Mesothelial cell of epicardium (in vitro differentiated cells): Measurements from ENCODE around the gene DACH1. TPM values are rescaled to one million over a fixed set of nuclear protein-coding genes. Genes with fewer than 3 reads are reported as not detected.
A peak's percentile ranks its signal among the peaks of the same experiment; 100 is the strongest.

Source experiments
- DNase-seq, 2 experiments: peaks; one replicate each; pipeline ENCODE4 v3.0.0; 2021; ENCODE audit warnings: low spot score in 2 of 2; ENCODE audit not compliant: unreplicated experiment in 2 of 2
- H3K27ac Mint-ChIP-seq: 2 replicates; pipeline ENCODE4 v1.8.0; 2021; ENCODE audit warnings: mixed read lengths
- H3K27me3 Mint-ChIP-seq: 2 replicates; pipeline ENCODE4 v1.8.0; 2021; ENCODE audit warnings: low read depth, mixed read lengths
- H3K36me3 Mint-ChIP-seq: 2 replicates; pipeline ENCODE4 v1.8.0; 2021; ENCODE audit warnings: mixed read lengths
- H3K4me1 Mint-ChIP-seq: 2 replicates; pipeline ENCODE4 v1.8.0; 2021; ENCODE audit warnings: mixed read lengths
- H3K4me3 Mint-ChIP-seq: 2 replicates; pipeline ENCODE4 v1.8.0; 2021; ENCODE audit warnings: mild to moderate bottlenecking, moderate library complexity, mixed read lengths
- H3K9me3 Mint-ChIP-seq: 2 replicates; pipeline ENCODE4 v1.8.0; 2021; ENCODE audit warnings: mixed read lengths
- CTCF ChIP-seq: fragments of 200-600 bp; sonication (generic); IDR thresholded peaks from one replicate; pipeline ENCODE4 v1.5.0; 2021; ENCODE audit warnings: antibody characterized with exemption; ENCODE audit not compliant: unreplicated experiment
- total RNA-seq: library from RNA; stranded (reverse); gene quantifications from 3 replicates; pipeline ENCODE4 v1.2.1, GENCODE V29; 2021

The DACH1 gene
- total RNA-seq, 1 donor from 2014 or later: 69.0 TPM

DNA sequence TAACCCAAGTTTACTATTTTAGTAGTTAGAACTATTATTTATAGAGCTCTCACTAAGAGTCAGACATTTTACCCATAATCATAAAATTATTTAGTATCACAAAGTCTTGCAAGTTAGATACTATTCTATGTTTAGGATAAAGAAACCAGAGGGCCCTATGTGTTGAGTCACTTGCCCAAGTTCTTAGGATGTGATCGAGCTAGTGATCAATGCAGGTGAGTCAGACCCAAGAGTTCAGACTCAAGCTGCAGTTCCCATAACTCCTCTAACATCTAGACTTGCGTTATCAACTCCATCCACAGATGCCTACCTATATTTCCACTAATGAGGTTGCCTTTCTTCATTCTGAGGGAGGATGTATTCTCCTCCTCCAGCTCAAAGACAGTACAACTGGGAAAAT lies 53.8 kb downstream of the DACH1 start:
- no peak for DNase-seq
- Mint-ChIP-seq H3K9me3 (no peaks in the 10 kb centered on the region), H3K27me3 (no peaks in the 10 kb centered on the region), H3K27ac (no peak overlapping the region), H3K4me3 (no peak overlapping the region), H3K36me3 (peaks cover 12% of the 10 kb centered on the region), H3K4me1 (peaks cover 21% of the 10 kb centered on the region)
- no peak for TF ChIP-seq CTCF

- TF ChIP-seq CTCF: no peak
- Mint-ChIP-seq H3K27me3 (no peaks in the 10 kb centered on the region), H3K4me3 (no peak overlapping the region), H3K9me3 (no peaks in the 10 kb centered on the region), H3K36me3 (peaks cover 2% of the 10 kb centered on the region), H3K4me1 (peaks cover 21% of the 10 kb centered on the region), H3K27ac (no peak overlapping the region)
- DNase-seq: no peak
Measured at GRCh38 chr13:71811344-71811743, 55.7 kb downstream of the DACH1 start.

- H3K4me1 Mint-ChIP-seq: peaks cover 14% of the 10 kb centered on the region
- TF ChIP-seq CTCF: no peak
- H3K27ac Mint-ChIP-seq: no peak overlapping the region
- no peak overlapping the region for H3K4me3 Mint-ChIP-seq
- no peak for DNase-seq
- no peaks in the 10 kb centered on the region for H3K27me3 Mint-ChIP-seq
- H3K9me3 Mint-ChIP-seq: no peaks in the 10 kb centered on the region
- no peaks in the 10 kb centered on the region for H3K36me3 Mint-ChIP-seq
Measured at GRCh38 chr13:71808708-71809107, 58.3 kb downstream of the DACH1 start.

- H3K4me1 Mint-ChIP-seq: peaks cover 16% of the 10 kb centered on the region
- H3K27me3 Mint-ChIP-seq: no peaks in the 10 kb centered on the region
- H3K36me3 Mint-ChIP-seq: no peaks in the 10 kb centered on the region
- no peaks in the 10 kb centered on the region for H3K9me3 Mint-ChIP-seq
- DNase-seq: no peak
- no peak for TF ChIP-seq CTCF
- no peak overlapping the region for H3K27ac Mint-ChIP-seq
- no peak overlapping the region for H3K4me3 Mint-ChIP-seq
Measured at GRCh38 chr13:71806886-71807285, 60.1 kb downstream of the DACH1 start.

GRCh38 chr13:71803066-71803465 lies 63.9 kb downstream of the DACH1 start:
- H3K36me3 Mint-ChIP-seq: no peaks in the 10 kb centered on the region
- no peak for TF ChIP-seq CTCF
- no peak for DNase-seq
- H3K9me3 Mint-ChIP-seq: no peaks in the 10 kb centered on the region
- no peak overlapping the region for H3K4me3 Mint-ChIP-seq
- no peak overlapping the region for H3K27ac Mint-ChIP-seq
- H3K4me1 Mint-ChIP-seq: peaks cover 32% of the 10 kb centered on the region
- H3K27me3 Mint-ChIP-seq: no peaks in the 10 kb centered on the region

- H3K27ac Mint-ChIP-seq: peak overlapping the region; percentile 30
- peaks cover 41% of the 10 kb centered on the region for H3K4me1 Mint-ChIP-seq
- H3K9me3 Mint-ChIP-seq: no peaks in the 10 kb centered on the region
- no peaks in the 10 kb centered on the region for H3K36me3 Mint-ChIP-seq
- H3K27me3 Mint-ChIP-seq: no peaks in the 10 kb centered on the region
- no peak for DNase-seq
- TF ChIP-seq CTCF: no peak
- H3K4me3 Mint-ChIP-seq: no peak overlapping the region
Measured at GRCh38 chr13:71801781-71802180, 65.2 kb downstream of the DACH1 start.
